Epithelial cell of alveolus of lung (primary cell): ENCODE measurements around the gene AP5Z1. TPM values are rescaled to one million over a fixed set of nuclear protein-coding genes. Genes with fewer than 3 reads are reported as not detected.

Source experiments
- total RNA-seq: library from RNA; depleted of rRNA; stranded (reverse); fragments of >200 nt; gene quantifications from 2 replicates; pipeline ENCODE4 v1.2.1, GENCODE V29; 2015

The AP5Z1 gene
- total RNA-seq: 20.6 and 37.6 TPM in 2 replicates

GRCh38 chr7:4775250-4775847, at the start of gene AP5Z1:
TSS of gene AP5Z1 (plus strand) at chr7:4775623. CDS start at chr7:4775716, 93 bp downstream.

Other genes with a start within 250 kb of the AP5Z1 start
- 32.6 and 47.8 TPM in 2 replicates for gene FOXK1, start 93.3 kb upstream of the AP5Z1 start, total RNA-seq
- gene PAPOLB, start 86.4 kb downstream of the AP5Z1 start, total RNA-seq: not detected in 2 replicates
- 0.78 and 7.1 TPM in 2 replicates for gene RADIL, start 108.1 kb downstream of the AP5Z1 start, total RNA-seq
- not detected in 2 replicates for gene MMD2, start 183.6 kb downstream of the AP5Z1 start, total RNA-seq